HTERT RPE-1 (cell line): ENCODE measurements around the gene ARHGAP1.

Source experiments
- in situ Hi-C: fragments of 300-500 bp; cut with MboI; formaldehyde crosslinking; loops from 4 replicates; pipeline ENCODE4 v1.14.3; 2020; ENCODE audit warnings: low sequenced_read_pairs

Gene ARHGAP1

GRCh38 chr11:46695345-46696211 lies 4.8 kb downstream of the ARHGAP1 start:
- in situ Hi-C loops: no loop called here

- in situ Hi-C loops: no loop called here
Measured at GRCh38 chr11:46694607-46695006, 5.8 kb downstream of the ARHGAP1 start.

GRCh38 chr11:46694072-46694471 lies 6.3 kb downstream of the ARHGAP1 start:
- in situ Hi-C loops: no loop called here

- in situ Hi-C loops: no loop called here
Measured at GRCh38 chr11:46693597-46694012, 6.8 kb downstream of the ARHGAP1 start.

- in situ Hi-C loops: no loop called here
Measured at GRCh38 chr11:46692450-46692849, 8.0 kb downstream of the ARHGAP1 start.

DNA sequence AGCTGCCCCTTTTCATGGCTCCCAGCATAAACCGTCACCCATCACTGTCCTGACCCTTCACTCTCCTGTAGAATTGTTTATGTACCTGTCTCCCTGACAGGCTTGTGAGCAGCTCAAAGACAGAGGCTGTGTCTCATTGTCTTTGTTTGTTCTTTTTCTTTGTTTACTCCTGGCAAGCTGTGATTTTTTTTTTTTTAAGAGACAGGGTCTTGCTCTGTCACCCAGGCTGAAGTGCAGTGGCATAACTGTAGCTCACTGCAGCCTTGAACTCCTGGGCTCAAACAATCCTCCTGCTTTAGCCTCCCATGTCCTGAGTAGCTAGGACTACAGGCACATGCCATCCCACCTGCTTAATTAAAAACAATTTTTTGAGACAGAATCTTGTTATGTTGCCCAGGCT lies 9.7 kb downstream of the ARHGAP1 start:
- in situ Hi-C loops: no loop called here

GRCh38 chr11:46686886-46687795 lies 13.3 kb downstream of the ARHGAP1 start:
- in situ Hi-C loops: no loop called here

DNA sequence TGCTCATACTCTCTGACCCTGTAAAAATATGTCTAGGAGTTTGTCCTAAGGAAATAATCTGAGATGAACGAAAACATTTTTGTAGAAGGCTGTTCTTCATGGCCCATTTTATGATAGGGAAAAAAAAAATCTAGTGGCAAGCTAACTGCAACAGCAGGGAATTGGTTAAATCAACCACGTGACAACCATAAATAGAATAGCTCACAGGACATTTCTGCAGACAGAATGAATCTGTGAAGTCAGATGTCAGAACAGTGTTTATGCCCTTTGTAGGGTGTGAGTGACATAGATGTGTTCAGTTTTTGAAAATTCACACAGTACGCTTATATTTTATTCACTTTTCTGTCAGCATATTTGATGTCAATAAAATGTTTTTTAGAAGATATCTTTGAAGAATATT lies 16.1 kb downstream of the ARHGAP1 start:
- in situ Hi-C loops: no loop called here

DNA sequence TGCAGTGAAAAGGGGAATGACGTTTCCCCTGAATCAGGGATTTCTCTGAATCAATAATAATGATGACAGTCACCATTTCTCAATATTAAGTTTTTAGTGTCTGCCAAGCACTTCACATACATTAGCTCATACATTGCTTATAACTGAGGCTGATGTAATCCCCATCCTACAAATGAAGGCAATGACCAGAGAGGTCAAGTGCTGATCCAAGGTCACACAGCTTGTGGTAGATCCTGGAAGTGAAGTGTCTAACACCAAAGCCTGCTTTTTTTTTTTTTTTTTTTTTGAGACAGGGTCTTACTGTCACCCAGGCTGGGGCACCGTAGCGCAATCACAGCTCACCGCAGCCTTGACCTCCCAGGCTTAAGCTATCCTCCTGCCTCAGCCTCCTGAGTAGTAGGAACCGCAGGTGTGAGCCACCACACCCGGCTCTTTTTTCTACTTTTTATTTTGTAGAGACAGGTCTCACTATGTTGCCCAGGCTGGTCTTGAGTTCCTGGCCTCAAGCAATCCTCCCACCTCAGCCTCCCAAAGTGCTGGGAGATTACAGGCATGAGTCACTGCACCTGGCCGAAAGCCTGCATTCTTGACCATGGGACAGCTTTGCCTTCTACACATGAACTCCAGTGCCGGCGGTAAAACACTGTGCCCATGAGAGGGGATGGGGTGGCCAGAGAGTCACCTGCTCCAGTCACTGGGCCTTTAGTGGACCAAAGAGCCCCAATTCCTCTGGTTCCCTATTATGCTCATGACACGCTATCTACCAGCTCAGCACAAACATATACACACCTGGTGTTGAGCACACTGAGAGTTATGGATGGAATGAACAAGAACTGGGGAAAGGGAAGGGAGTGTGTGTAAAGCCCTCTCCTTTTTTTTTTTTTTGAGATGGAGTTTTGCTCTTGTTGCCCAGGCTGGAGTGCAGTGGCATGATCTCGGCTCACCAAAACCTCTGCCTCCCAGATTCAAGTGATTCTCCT lies 17.4 kb downstream of the ARHGAP1 start:
- in situ Hi-C loops: no loop called here

- in situ Hi-C loops: no loop called here
Measured at GRCh38 chr11:46681814-46682213, 18.6 kb downstream of the ARHGAP1 start.

GRCh38 chr11:46680815-46681214 lies 19.6 kb downstream of the ARHGAP1 start:
- in situ Hi-C loops: no loop called here

DNA sequence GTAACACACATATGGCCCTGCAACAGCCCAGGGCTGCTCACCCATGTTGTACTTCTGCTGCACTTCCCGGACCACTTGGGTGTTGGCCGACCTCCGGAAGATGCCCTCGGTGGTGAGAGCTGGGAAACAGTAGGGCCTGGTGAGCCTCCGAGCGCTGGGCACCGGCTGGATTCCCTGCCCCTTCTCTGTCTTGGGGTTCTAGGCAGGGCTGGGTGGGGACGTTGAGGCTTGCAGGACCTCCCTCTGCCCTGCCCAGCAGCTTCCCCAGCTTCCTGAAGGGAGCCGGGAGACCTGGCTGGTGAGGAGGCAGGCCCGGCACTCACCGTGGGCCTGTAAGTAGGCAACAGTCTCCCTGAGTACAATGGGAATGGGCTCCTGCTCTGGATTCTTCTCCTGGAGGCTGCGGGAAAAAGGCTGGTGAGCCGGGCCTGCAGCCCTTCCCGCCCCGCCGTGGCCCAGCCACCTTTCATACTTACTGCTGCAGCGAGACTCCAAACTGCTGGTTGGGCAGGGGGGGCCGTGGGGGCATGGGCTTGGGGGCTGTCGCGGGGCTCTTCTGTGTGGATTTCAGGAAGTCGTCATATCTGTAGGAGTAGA lies 20.2 kb downstream of the ARHGAP1 start:
- in situ Hi-C loops: no loop called here

GRCh38 chr11:46679241-46680163 lies 20.9 kb downstream of the ARHGAP1 start:
- in situ Hi-C loops: no loop called here

- in situ Hi-C loops: no loop called here
Measured at GRCh38 chr11:46678741-46679130, 21.7 kb downstream of the ARHGAP1 start.

GRCh38 chr11:46677991-46678740 lies 22.3 kb downstream of the ARHGAP1 start:
- in situ Hi-C loops: no loop called here

DNA sequence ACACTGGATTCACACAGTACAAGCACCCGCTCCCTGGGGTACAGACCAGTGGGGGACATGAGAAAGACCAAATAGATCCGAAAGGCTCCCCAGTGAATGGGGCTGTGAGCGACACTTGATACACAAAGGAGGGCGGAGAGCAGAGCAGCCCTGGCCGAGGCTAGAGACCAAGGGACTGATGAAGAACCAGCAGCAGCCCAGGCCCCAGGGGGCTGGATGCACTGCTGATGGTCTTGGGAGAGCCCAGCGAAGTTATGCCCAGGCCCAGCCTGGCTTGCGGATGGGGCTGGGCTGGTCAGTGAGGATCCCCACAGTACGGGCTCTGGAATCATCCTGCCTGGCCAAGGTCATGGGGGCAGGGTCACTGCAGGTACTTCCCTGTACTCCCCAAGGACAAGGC lies 23.2 kb downstream of the ARHGAP1 start:
- in situ Hi-C loops: no loop called here

DNA sequence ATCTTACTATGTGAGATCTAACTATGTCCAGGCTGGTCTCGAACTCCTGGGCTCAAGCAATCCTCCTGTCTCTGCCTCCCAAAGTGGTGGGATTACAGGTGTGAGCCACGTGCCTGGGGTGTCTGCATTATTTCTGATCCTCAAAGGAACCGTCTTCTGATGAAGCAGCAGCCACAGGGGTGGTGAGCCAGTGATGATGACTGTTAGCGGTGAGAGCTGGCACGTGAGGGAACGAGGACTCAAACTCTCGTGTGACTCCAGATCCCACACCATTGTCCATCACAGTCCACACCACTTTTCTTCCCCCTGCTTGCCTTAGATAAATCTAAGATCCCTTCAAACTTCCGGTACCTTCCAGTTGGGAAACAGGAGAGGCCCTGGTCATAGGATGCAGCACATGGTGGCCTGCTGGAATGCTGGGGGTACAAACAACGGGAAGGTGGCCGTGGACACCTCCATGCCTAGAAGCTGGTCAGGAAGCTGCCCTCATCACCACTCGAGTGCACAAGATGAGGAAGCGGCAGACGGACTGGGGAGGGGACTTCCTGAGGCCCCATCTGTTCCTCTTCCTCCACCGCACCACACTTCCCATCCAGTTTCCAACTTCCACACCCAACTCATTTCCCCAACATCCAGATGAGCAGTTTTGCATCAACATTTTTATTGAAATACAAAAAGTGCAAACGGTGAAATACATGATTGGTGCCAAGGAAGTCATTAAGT lies 23.8 kb downstream of the ARHGAP1 start:
- in situ Hi-C loops: no loop called here

- in situ Hi-C loops: no loop called here
Measured at GRCh38 chr11:46675949-46676348, 24.5 kb downstream of the ARHGAP1 start.
